GM19324 (cell line): ENCODE data around the gene MPP3.
A peak's percentile ranks its signal among the peaks of the same experiment; 100 is the strongest.
"Not testable (repeated sequence)": the region's sequence is repeated elsewhere in the genome, so short reads cannot be mapped to it uniquely, and the experiment has no call there.

ENCODE experiments used
- ATAC-seq: cut with Tn5 transposase; IDR thresholded peaks from one replicate; pipeline ENCODE4 v1.9.1; 2021; ENCODE audit warnings: mild to moderate bottlenecking, moderate library complexity; ENCODE audit not compliant: unreplicated experiment, low FRiP score

The MPP3 gene, protein sequence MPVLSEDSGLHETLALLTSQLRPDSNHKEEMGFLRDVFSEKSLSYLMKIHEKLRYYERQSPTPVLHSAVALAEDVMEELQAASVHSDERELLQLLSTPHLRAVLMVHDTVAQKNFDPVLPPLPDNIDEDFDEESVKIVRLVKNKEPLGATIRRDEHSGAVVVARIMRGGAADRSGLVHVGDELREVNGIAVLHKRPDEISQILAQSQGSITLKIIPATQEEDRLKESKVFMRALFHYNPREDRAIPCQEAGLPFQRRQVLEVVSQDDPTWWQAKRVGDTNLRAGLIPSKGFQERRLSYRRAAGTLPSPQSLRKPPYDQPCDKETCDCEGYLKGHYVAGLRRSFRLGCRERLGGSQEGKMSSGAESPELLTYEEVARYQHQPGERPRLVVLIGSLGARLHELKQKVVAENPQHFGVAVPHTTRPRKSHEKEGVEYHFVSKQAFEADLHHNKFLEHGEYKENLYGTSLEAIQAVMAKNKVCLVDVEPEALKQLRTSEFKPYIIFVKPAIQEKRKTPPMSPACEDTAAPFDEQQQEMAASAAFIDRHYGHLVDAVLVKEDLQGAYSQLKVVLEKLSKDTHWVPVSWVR

DNA sequence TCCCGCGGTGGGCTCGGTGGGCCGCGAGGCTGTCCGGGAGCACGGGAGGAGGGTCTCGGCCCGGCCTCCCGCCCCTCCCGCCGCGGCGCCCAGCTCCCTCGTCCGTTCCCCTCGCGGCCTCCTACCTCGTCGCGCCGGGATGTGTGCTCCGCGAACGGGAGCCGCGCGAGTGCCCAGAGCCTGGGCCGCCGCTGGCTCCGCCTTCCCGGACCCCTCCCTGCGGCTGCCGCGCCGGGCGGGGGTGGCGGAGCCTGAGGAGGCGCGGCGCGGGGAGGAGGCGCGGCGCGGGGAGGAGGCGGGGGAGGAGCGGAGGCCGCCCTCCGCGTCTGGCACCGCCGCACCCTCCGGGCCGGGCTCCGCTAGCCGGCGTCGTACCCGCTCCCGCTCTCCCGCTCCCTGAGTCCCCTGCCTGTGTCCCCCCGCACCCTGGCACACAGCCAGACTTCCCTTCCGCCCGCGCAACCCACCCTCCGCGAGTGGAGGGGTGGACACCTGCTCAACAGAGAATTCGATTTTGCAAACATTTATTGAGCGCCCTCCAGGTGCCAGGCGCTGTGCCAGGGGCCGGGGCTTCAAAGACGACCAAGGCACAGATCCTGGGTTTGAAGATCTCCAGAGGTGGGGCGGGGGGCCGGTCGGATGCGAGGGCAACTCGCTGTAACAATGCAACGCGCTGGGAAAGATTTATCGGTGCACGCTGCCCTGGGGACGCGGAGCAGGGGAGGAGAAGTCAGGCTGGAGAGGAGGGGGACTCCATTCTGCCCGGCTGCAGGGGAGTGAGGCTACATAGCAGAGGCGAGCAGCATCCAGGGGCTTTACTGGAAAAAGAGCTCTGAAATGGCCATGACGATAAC is at the start of gene MPP3:
Gene MPP3, minus strand, starts transcription at position 171 of the 854 bp plus-strand sequence. CDS start 1,240 bp downstream, outside the sequence.
- no peak for ATAC-seq

DNA sequence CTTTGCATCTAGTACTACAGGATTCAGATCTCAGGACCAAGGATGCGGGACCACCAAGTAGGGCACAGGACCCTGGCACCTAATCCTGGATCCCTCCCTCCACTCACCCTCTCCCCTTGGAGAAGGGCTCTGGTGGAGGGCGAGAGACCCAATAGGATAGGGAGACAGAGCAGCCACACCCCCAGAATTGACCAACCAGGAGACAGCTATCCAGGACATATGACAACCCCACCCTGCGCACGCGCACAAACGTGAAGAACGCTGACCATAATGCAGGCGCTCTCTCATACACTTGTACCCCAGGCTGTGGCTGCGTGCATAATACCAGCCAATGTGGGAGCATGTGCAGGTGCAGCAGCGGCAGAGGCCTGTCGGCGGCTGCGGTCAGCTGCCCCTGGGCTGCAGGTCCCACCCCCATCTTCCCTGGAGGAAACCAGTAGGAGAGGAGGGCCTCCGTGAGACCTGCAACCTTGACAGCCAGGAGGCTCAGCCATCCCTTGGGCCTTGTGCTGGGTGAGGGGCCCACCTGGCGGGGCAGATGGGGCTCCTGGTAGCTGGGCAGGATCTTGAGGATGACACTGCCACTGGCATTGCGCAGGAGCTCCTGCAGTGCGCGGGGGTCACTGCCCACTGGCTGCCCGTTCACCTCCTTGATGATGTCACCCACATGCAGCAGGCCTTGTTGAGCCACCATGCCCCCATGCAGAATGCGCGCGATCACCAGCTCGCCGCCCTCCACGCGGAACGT is 49.0 kb upstream of the MPP3 start:
- no peak for ATAC-seq

DNA sequence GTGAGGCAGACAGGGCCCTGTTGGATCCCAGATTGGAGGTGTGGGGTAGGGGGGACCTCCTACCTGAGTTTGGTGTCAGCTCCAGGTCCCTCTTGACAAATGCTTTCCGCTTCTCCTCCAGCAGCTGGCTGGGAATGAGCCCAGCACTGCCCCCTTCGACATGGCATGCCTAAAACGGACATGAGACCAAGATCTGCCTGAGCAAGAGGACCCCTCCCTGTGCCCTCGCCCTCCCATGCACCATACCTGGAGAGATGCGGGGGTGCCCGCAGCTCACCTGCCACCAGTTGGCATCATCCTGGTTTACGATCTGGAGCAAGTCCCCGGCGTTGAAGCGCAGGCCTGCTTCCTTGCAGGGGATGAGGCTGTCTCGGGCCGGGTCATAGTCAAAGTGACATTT is 48.2 kb upstream of the MPP3 start:
- no peak for ATAC-seq

DNA sequence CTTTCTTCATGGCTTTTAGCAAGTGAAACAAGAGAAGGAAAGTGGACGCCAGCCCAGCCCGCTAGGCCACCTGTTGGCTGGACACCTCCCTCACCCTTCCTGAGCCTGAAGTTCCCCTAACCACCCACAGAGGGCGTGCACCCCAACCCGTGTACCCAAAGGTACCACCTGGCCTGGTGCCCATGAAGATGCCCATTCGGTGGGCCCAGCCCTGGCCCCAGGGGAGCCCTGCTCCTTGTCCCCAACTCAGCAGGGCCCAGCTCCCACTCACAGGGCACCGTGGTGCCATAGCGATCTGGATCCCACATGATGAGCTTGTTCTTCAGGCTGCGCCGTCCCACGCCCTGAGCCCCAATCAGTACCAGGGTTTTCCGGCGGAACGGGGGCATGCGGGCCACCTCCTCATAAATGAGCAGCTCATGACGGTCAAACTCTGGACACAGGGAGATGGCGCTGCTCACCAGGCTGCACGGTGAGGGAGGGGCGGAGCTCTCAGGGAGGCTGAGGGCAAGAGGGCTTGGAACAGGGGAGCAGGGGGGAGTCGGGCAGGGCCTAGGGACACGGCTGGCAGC is 47.6 kb upstream of the MPP3 start:
- no peak for ATAC-seq

DNA sequence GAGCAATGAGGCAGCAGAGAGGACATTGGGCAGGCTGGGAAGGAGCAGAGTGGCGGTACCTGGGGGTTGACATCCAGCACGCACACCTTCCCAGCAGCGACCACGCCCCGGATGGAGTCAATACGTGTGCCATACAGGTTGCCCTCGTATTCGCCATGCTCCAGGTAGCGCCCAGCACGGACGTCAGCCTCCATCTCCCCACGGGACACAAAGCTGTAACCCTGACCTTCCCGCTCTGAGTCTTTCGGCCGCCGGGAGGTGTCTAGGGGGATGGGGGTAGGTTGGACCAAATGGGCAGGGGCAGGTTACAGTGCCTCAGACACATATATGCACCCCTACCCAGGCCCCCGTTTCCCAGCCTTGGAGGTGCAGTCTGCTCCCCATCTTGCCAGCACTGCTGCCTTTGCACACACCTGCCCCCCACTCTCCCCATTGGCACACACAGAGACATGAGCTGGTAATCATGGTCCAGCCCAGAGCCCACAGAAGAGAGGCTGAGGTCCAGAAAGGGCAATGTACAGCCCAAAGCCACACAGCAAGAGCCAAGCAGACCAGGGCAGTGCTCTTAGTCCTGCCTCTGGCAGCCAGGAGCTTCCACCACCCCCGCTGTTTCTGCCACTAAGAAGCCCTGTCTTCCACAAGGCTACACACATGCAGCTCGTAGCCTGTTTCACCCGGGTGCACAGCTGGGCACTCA is 46.9 kb upstream of the MPP3 start:
- ATAC-seq: no peak

DNA sequence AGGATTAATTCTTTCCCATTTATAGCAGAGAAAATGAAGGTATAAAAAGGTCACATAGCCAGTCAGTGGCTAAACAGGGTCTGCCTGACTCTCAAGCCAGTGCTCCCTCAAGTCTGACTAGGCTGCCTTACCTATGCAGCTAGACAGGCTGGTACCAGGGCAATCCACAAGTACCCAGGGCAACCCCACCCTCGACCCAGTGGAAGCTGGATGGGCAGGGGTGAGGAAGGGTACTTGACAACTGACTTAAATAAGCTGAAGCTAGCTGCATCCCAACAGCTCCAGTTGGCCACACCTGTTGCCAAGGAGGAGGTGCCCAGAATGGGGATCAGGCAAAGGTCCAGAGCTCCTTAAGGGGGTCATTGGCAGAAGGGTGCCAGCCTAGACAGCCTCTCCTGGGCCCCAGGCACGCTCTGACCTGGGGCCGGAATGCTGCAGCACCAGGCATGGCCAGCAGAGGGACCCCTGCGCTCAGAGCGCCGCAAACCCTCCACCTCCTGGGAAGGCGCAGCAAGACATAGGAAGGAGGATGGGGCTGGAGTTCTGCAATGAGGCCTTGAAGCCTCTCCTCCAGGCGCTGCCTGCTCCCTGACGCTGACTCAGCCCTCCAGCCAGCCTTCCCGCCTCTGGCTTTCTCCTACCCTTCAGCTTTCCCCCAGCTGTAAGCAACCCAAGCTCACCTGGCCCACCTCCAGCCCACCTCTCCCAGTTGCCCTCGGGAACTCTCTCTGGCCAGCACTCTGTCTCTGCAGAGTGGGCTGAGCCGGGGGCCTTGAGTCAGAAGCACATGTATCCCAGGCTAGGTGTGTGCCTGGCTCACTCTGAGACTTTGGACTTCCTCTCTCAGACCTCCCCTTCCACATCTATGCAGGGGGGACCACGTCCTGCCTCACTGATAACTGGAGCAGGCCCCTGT is 45.6 kb upstream of the MPP3 start:
- ATAC-seq: peak; percentile 55

DNA sequence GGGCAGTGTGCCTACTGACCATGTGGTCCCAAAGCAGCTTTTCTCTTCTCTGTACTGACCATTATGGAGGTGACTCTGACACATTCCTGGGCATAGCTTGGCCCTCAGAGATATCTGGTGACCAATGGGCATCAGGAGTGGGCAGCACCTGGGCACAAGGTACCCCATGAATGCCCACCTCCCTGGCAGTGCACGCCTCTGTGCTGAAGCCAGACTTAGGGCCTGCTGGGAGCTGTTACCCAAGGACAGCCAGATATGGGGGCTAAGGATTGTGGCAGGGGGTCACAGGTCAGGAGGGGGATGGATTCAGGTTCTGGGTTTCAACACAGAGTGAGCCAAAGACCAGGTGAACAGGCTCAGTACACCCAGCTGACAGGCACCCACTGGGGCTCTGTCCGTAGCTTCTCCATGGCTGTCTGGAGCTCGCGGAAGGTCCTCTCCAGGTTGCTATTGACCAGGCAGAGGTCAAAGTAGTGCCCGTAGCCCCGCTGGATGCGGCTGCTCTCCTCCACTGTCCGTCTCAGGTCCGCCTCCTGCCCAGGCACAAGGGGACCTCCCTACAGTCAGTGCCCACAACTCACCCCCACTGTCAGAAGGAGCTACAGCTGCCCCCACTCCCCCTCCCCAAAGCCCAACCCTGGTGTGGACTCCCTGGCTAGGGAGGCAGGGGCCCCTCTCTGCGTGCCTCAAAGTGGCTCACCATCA is 44.7 kb upstream of the MPP3 start:
- ATAC-seq: no peak

DNA sequence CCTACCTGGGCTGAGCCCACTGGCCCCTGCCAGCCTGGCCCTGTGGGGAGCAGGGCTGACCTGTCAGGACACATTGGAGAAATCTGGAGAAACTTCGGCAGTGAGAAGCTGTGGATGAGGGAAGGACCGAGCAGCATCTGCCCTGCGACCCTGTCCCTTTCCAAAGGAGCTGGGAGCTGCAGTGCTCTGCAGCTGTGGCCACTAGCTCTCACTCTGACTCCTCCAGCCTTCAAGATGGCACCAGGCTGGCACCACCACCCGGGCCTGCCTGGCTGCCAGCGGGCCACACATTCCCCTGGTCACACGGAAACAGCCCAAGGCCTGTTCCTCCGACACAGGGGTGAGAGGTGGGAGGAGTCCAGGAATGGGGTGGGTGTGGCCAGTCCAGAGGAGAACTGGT is 44.1 kb upstream of the MPP3 start:
- no peak for ATAC-seq

DNA sequence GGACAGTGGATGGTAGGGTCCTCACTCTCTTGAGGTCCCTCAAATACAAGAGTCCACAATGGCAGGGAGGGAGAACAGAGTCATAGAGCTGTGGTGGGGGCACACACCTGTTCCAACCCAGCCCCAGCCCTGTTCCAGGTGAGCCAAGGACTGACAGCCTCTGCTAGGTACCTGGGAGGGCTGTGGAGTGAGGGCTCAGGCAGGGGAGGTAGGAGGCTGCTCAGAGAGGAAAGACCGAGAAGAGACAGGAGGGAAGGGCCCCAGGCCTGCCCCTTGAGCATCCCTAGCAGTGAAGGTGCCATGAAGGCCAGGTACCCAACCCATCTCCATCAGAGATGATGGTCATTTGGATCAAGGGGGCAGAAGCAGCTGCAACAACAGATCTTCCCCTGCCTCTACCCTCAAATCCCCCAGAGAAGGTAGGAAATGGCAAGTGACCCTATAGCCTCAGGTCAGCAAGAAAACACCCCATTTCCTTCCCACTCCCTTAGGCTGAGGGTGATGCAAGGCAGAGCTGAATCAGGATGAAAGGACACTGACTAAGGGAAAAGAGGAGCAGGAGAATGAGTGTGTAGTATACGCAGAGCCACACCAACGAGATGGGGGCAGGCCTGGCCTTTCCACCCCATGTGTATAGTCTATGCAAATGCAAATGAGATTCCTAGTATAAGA is 42.7 kb upstream of the MPP3 start:
- no peak for ATAC-seq

DNA sequence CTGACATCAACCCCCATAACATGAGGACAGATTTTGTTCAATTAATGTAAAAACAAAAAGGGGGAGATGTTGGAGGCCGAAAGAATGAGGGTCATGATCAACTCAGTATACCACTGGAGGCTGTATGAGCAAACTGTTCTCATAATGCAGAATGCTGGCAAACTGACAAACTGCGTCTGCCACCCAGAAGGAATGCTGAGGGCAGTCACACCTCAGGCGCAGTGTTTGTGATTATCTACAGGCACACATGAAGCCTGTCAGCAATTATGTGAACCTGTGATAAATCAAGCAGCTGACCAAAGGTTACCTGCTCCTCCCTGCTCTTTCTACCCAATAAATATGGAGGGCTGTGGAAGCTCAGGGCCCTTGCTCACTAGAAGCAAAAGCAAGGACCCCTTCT is 41.3 kb upstream of the MPP3 start:
- ATAC-seq: no peak

DNA sequence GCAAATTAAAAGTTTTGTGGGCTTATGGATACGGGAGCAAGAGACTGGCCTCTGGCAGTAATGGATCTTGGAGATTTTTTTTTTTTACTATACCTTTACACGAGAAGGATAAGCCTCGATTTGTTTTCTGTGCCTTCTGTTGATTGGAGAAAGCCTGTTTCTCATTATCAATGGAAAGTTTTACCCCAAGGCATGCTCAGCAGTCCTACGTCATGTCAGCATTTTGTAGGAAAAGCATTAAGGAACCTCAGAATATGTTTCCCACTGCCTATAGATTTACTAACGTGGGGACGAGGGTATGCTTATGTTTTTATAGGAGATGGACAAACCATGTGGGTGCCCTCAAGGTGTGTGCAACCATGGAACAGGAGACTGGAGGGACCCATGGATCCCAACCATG is 40.9 kb upstream of the MPP3 start:
- no peak for ATAC-seq

DNA sequence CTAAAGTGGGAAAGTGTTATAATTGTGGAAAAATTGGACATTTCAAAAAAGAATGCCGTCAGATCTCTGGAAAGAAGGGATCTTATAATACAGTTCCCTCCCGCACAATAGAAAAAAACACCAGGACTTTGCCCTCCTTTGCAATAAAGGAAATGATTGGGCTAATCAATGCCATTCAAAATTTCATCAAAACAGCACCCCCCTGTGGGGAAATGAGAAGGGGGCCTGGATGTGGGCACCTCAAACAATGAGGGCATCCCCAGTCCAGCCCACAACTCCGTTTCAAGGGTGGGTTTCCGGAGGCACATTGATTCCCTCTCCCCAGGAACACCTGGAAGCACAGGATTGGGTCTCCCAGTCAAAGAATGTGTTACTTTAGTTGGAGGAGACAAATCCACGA is 40.1 kb upstream of the MPP3 start:
- ATAC-seq: no peak

DNA sequence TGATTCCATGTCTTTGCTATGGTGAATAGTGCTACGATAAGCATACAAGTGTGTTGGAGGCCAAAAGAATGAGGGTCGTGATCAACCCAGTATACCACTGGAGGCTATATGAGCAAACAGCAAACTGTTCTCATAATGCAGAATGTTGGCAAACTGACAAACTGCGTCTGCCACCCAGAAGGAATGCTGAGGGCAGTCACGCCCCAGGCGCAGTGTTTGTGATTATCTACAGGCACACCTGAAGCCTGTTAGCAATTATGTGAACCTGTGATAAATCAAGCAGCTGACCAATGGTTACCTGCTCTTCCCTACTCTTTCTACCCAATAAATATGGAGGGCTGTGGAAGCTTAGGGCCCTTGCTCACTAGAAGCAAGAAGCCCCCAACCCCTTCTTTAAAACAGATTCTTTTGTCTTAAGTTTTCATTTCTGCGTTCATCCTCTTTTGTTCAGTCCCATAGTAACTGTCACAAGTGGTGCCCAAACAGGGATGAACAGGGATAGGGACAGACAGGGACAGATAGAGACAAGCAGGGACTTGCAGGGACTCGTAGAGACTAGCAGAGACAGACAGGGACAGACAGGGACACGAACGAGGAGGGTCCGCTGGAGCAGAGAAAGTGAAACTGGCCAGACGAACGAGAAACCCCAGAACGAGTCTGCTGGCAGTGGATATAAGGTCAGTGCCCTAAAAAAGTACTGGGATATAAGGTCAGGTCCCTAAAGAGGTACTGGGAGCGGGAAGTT is 39.2 kb upstream of the MPP3 start:
- no peak for ATAC-seq

DNA sequence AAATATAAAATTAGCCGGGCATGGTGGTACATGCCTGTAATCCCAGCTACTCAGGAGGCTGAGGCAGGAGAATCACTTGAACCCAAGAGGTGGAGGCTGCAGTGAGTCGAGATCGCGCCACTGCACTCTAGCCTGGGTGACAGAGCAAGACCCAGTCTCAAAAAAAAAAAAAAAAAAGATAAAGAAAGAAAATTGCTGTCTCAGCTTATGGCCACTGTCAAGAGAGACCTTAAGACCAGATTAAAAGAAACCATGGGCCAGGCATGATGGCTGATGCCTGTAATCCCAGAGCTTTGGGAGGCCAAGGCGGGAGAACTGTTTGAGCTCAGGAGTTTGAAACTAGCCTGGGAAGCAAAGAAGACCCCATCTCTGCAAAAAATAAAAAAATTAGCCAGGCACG is 36.1 kb upstream of the MPP3 start:
- ATAC-seq: not testable (repeated sequence)

DNA sequence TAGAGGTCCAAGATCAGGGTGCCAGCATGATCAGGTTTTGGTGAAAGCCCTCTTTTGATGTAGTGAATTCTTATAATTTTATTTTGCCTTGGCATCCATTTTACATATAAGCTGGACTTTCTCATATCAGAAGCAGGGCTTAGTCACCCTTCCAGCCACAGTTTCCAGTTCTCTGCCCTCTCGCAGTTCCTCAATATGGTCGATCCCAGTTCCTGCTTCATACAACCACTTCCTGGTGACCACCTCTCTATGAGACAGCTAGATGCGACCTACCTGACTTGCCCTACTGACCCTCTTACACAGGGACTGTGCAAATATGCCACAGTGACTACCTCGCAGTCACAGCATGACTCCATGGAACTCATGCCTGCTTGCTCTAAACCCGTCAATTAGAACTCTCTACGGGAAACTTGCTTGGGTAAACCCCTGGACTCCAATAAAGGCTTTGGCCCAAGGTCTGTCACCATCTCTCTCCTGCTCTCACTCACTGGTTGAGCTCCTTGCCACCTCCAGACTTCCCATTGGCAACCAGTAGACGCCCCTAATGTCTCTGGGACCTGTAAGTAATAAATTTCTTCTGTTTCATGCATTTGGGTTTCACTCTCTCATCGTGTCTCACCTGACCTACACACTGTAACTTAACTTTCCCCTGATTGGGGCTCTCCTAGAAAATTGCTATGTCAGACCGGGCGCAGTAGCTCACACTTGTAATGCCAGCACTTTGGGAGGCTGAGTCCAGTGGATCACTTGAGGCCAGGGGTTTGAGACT is 35.5 kb upstream of the MPP3 start:
- no peak for ATAC-seq
